Left ventricle myocardium inferior (tissue), 1 donor: ENCODE results near the gene TRIM14. TPM values are rescaled to one million over a fixed set of nuclear protein-coding genes. Genes with fewer than 3 reads are reported as not detected.
"Not testable (repeated sequence)": the region's sequence is repeated elsewhere in the genome, so short reads cannot be mapped to it uniquely, and the experiment has no call there.

Experiments used
- DNase-seq: peaks from one replicate; pipeline ENCODE4 v3.0.0-alpha.2; 2020
- H3K27ac ChIP-seq: fragments of 200-600 bp; replicated peaks from 2 replicates; pipeline ENCODE4 v1.8.0; 2021
- H3K27me3 ChIP-seq: fragments of 200-600 bp; 2 replicates; pipeline ENCODE4 v1.8.0; 2021; ENCODE audit warnings: low read depth
- H3K36me3 ChIP-seq: fragments of 200-600 bp; 2 replicates; pipeline ENCODE4 v1.8.0; 2021
- H3K4me1 ChIP-seq: fragments of 200-600 bp; 2 replicates; pipeline ENCODE4 v1.8.0; 2021
- H3K4me3 ChIP-seq: fragments of 200-600 bp; 2 replicates; pipeline ENCODE4 v1.8.0; 2021; ENCODE audit warnings: mild to moderate bottlenecking, moderate library complexity
- H3K9me3 ChIP-seq: fragments of 200-600 bp; replicated peaks from 2 replicates; pipeline ENCODE4 v1.8.0; 2021
- CTCF ChIP-seq: fragments of 200-600 bp; IDR thresholded peaks from 2 replicates; pipeline ENCODE4 v1.8.0; 2021; ENCODE audit warnings: antibody characterized with exemption, mild to moderate bottlenecking, borderline replicate concordance
- intact Hi-C: fragments of 100-400 bp; cut with micrococcal nuclease; formaldehyde crosslinking; loops from one replicate; pipeline ENCODE4 v1.11.0; 2022
- total RNA-seq: library from RNA; stranded (reverse); fragmentation: NEBNext Ultra II Directional; extraction: Animal tissue kit (Norgen Biotek cat#: 25700); gene quantifications from one replicate; pipeline ENCODE4 v1.2.1, GENCODE V29; 2021
- donor health status: DM: no; HTN: yes; CAD: no; lungs with severe emphysema.

TRIM14 gene
- total RNA-seq, 1 donor from 2014 or later, result 4.1 TPM

- DNase-seq, result no peak
- peaks cover 48% of the 10 kb centered on the region for H3K27me3 ChIP-seq
- H3K4me3 ChIP-seq, result no peak overlapping the region
- H3K4me1 ChIP-seq, result peaks cover 9% of the 10 kb centered on the region
- H3K9me3 ChIP-seq, result no peaks in the 10 kb centered on the region
- no peak overlapping the region for H3K27ac ChIP-seq
- intact Hi-C loops, result no loop called here
- no peak for TF ChIP-seq CTCF
- H3K36me3 ChIP-seq, result no peaks in the 10 kb centered on the region
These were observed 27.0 kb downstream of the TRIM14 start for GRCh38 chr9:98091735-98092612.

- H3K27me3 ChIP-seq, result peaks cover 48% of the 10 kb centered on the region
- DNase-seq, H3K27ac ChIP-seq, H3K9me3 ChIP-seq, H3K4me3 ChIP-seq, intact Hi-C loops, H3K4me1 ChIP-seq, H3K36me3 ChIP-seq: not testable (repeated sequence)
These were observed 28.3 kb downstream of the TRIM14 start for GRCh38 chr9:98090674-98091073.

GRCh38 chr9:98087420-98088354 lies 31.3 kb downstream of the TRIM14 start:
- peak; percentile 22 for DNase-seq
- intact Hi-C loops, result no loop called here
- H3K27ac ChIP-seq, result no peak overlapping the region
- H3K27me3 ChIP-seq, result peaks cover 18% of the 10 kb centered on the region
- H3K36me3 ChIP-seq, result peaks cover 23% of the 10 kb centered on the region
- no peaks in the 10 kb centered on the region for H3K9me3 ChIP-seq
- peak overlapping the region; percentile 62 for H3K4me3 ChIP-seq
- H3K4me1 ChIP-seq, result peaks cover 9% of the 10 kb centered on the region
- no peak for TF ChIP-seq CTCF

- DNase-seq, result no peak
- TF ChIP-seq CTCF, result no peak
These were observed 32.6 kb downstream of the TRIM14 start for GRCh38 chr9:98086461-98086860.

GRCh38 chr9:98085944-98086343 lies 33.1 kb downstream of the TRIM14 start:
- Histone ChIP-seq H3K4me3 (no peak overlapping the region), H3K27me3 (peaks cover 5% of the 10 kb centered on the region), H3K27ac (no peak overlapping the region), H3K9me3 (no peaks in the 10 kb centered on the region), H3K36me3 (peaks cover 41% of the 10 kb centered on the region), H3K4me1 (peaks cover 9% of the 10 kb centered on the region)
- intact Hi-C loops, result no loop called here
- no peak for TF ChIP-seq CTCF
- no peak for DNase-seq

More at GRCh38 chr9:98086461-98086860, 32.6 kb downstream of the TRIM14 start:
- Histone ChIP-seq H3K27me3 (peaks cover 6% of the 10 kb centered on the region), H3K36me3 (peaks cover 36% of the 10 kb centered on the region), H3K4me3 (no peak overlapping the region), H3K9me3 (no peaks in the 10 kb centered on the region), H3K27ac (no peak overlapping the region), H3K4me1 (peaks cover 9% of the 10 kb centered on the region)
- intact Hi-C loops, result no loop called here
